GM13976 (cell line): ENCODE measurements around the gene RAB3A.
A peak's percentile ranks its signal among the peaks of the same experiment; 100 is the strongest.

ENCODE experiments used
- DNase-seq: peaks from one replicate; pipeline ENCODE4 v3.0.0; 2012; ENCODE audit warnings: low spot score
- CTCF ChIP-seq: IDR thresholded peaks from 2 replicates; pipeline ENCODE4 v1.5.1; 2012; ENCODE audit warnings: borderline replicate concordance, mild to moderate bottlenecking; ENCODE audit not compliant: insufficient read depth; ENCODE audit errors: extremely low read depth, missing control alignments, control extremely low read depth
- in situ Hi-C: fragments of 300-500 bp; cut with MboI; formaldehyde crosslinking; loops from one replicate; pipeline ENCODE4 v1.12.0; 2022; ENCODE audit warnings: low sequenced_read_pairs, mixed read lengths, inconsistent platforms; ENCODE audit not compliant: unreplicated experiment

RAB3A gene

GRCh38 chr19:18239303-18239702 is 35.5 kb upstream of the RAB3A start:
- no peak for DNase-seq
- TF ChIP-seq CTCF: no peak
- in situ Hi-C loops: no loop called here

GRCh38 chr19:18234194-18234593 is 30.4 kb upstream of the RAB3A start:
- DNase-seq: no peak
- TF ChIP-seq CTCF: no peak
- in situ Hi-C loops: no loop called here

- TF ChIP-seq CTCF: no peak
- in situ Hi-C loops: no loop called here
- peak; percentile 86 for DNase-seq
Measured at GRCh38 chr19:18233224-18233825, 29.5 kb upstream of the RAB3A start.

- DNase-seq: no peak
- in situ Hi-C loops: no loop called here
- no peak for TF ChIP-seq CTCF
Measured at GRCh38 chr19:18232540-18233223, 28.8 kb upstream of the RAB3A start.

- no peak for DNase-seq
- TF ChIP-seq CTCF: no peak
- in situ Hi-C loops: no loop called here
Measured at GRCh38 chr19:18231775-18232174, 27.9 kb upstream of the RAB3A start.

GRCh38 chr19:18230941-18231734 is 27.3 kb upstream of the RAB3A start:
- DNase-seq: no peak
- in situ Hi-C loops: no loop called here
- no peak for TF ChIP-seq CTCF
